ENCODE measurements around the gene LRRK2.

DNA sequence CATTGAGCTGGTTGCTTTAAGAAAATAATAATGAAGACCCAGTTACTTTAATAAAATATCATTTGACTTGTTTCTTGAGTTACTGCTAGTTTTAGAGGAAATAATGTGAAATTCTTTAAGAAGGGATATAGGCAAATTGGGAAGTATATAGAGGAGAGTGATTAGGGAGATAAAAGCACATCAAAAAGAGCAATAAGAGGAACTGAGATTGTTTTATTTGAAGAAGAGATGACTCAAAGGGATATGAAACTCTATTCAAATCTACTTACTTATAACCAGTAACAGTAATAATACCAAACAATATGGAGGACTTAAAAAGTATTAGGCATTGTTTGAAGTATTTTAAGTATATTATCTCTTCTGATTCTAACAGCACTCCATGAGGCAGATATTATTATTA is 37.1 kb downstream of the LRRK2 start:
- TF ChIP-seq POLR2A (IDR thresholded peaks at IDR 0.05) (no peak), EP300 (IDR thresholded peaks at IDR 0.05) (no peak)
- TF ChIP-seq, protein P1, sequence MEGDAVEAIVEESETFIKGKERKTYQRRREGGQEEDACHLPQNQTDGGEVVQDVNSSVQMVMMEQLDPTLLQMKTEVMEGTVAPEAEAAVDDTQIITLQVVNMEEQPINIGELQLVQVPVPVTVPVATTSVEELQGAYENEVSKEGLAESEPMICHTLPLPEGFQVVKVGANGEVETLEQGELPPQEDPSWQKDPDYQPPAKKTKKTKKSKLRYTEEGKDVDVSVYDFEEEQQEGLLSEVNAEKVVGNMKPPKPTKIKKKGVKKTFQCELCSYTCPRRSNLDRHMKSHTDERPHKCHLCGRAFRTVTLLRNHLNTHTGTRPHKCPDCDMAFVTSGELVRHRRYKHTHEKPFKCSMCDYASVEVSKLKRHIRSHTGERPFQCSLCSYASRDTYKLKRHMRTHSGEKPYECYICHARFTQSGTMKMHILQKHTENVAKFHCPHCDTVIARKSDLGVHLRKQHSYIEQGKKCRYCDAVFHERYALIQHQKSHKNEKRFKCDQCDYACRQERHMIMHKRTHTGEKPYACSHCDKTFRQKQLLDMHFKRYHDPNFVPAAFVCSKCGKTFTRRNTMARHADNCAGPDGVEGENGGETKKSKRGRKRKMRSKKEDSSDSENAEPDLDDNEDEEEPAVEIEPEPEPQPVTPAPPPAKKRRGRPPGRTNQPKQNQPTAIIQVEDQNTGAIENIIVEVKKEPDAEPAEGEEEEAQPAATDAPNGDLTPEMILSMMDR (IDR thresholded peaks at IDR 0.05) = no peak
